Measurements from ENCODE around the gene CARS2.

- TF ChIP-seq CTCF (conservative IDR thresholded peaks at IDR 0.05) (no peak), ZFX (IDR thresholded peaks at IDR 0.05) (no peak)
Observed at GRCh38 chr13:110687736-110688135, 18.2 kb downstream of the CARS2 start.

Data from C4-2B (cell line).